ENCODE data around the gene MACROD2. TPM values are rescaled to one million over a fixed set of nuclear protein-coding genes. Genes with fewer than 3 reads are reported as not detected.

Gene MACROD2
- total RNA-seq, 4 donors from 2014 or later: 2.1 to 28.1 (median 12.6) TPM

DNA sequence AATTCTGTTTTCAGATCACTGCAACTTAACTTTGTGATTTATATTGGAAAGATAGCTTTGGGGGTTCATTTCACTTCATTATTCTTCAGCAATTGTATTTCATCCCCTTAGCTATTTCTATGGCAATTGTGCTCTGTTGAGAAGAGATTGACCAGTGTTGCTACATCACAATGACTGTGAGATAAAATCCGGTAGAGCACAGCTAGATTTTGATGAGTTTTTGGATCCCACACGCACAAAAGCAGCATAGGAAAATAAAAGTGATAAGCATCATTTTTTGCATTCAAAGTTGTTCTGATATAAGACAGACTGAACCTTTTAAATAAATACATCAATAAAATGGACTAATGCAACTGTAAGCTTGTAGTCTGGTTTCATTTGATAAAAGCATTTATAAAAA is 1843.2 kb downstream of the MACROD2 start:
- no peaks in the 10 kb centered on the region for H3K36me3 ChIP-seq
- intact Hi-C loops (cut with DNase I; ENCODE audit: low total_unique reads): no loop called here

GRCh38 chr20:15840636-15841301 is 1845.5 kb downstream of the MACROD2 start:
- Histone ChIP-seq H3K9me3 (no peaks in the 10 kb centered on the region), H3K27me3 (no peaks in the 10 kb centered on the region), H3K27ac (no peak overlapping the region), H3K36me3 (no peaks in the 10 kb centered on the region), H3K4me1 (no peaks in the 10 kb centered on the region), H3K4me3 (no peak overlapping the region)
- intact Hi-C loops (cut with DNase I; ENCODE audit: low total_unique reads): no loop called here
- DNase-seq: no peak
- TF ChIP-seq POLR2A (IDR thresholded peaks at IDR 0.05) (no peak), CTCF (IDR thresholded peaks at IDR 0.05) (no peak)

More for the DNA sequence above, 1843.2 kb downstream of the MACROD2 start:
- Histone ChIP-seq H3K4me3 (no peak overlapping the region), H3K9me3 (no peaks in the 10 kb centered on the region), H3K4me1 (no peaks in the 10 kb centered on the region), H3K27me3 (no peaks in the 10 kb centered on the region), H3K27ac (no peak overlapping the region)
- no peak for TF ChIP-seq POLR2A (IDR thresholded peaks at IDR 0.05)
- TF ChIP-seq CTCF (IDR thresholded peaks at IDR 0.05): no peak
- no peak for DNase-seq

- DNase-seq: no peak
- TF ChIP-seq POLR2A (IDR thresholded peaks at IDR 0.05) (no peak), CTCF (IDR thresholded peaks at IDR 0.05) (no peak)
- intact Hi-C loops (cut with DNase I; ENCODE audit: low total_unique reads): no loop called here
- Histone ChIP-seq H3K4me1 (no peaks in the 10 kb centered on the region), H3K27ac (no peak overlapping the region), H3K36me3 (no peaks in the 10 kb centered on the region), H3K27me3 (no peaks in the 10 kb centered on the region), H3K4me3 (no peak overlapping the region), H3K9me3 (no peaks in the 10 kb centered on the region)
These were observed 1847.6 kb downstream of the MACROD2 start for GRCh38 chr20:15842872-15843271.

- Histone ChIP-seq H3K36me3 (no peaks in the 10 kb centered on the region), H3K27ac (no peak overlapping the region), H3K9me3 (no peaks in the 10 kb centered on the region), H3K27me3 (no peaks in the 10 kb centered on the region), H3K4me3 (no peak overlapping the region), H3K4me1 (no peaks in the 10 kb centered on the region)
- intact Hi-C loops (cut with DNase I; ENCODE audit: low total_unique reads): no loop called here
- TF ChIP-seq CTCF (IDR thresholded peaks at IDR 0.05) (no peak), POLR2A (IDR thresholded peaks at IDR 0.05) (no peak)
- DNase-seq: no peak
These were observed 1848.5 kb downstream of the MACROD2 start for GRCh38 chr20:15843777-15844176.

DNA sequence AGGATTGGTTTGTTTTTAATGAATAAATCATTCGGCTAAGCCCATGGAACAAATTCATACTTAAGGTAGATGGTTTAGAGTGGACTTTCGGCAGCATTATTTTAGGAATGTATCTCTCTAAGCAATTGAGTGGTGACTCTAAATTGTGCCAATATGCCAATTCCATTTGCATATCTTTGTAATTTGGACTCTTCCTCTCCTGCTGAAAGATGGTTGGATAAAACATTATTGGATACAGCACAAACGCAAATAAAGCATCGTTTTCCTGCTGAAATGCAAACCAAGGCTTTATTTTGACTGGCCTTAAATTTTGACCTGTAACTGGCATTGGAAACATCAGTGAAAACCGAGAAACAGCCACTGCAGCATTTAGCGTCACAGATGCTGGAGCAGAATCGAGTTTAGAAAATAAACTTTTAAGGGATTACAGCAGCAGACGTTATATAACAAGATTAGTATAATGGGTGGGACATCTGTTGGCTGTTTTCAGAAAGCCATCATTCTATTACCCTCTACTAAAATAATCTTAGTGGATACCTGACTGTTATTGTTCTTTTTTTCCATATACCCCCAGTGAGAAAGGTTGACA is 1852.0 kb downstream of the MACROD2 start:
- H3K36me3 ChIP-seq: no peaks in the 10 kb centered on the region
- intact Hi-C loops (cut with DNase I; ENCODE audit: low total_unique reads): no loop called here
- no peaks in the 10 kb centered on the region for H3K4me1 ChIP-seq
- TF ChIP-seq POLR2A (IDR thresholded peaks at IDR 0.05): no peak
- TF ChIP-seq CTCF (IDR thresholded peaks at IDR 0.05): no peak
- no peaks in the 10 kb centered on the region for H3K27me3 ChIP-seq
- no peak overlapping the region for H3K4me3 ChIP-seq
- no peak for DNase-seq
- H3K9me3 ChIP-seq: no peaks in the 10 kb centered on the region
- H3K27ac ChIP-seq: no peak overlapping the region

All from uterus (tissue), 4 donors.